ENCODE results near the gene MED20. TPM values are rescaled to one million over a fixed set of nuclear protein-coding genes. Genes with fewer than 3 reads are reported as not detected.

MED20 gene
- total RNA-seq, 1 donor from 2014 or later = 34.8 TPM

GRCh38 chr6:41877051-41877680, 43.8 kb downstream of the MED20 start:
- no peak for TF ChIP-seq CTCF (conservative IDR thresholded peaks at IDR 0.05)
- no peak overlapping the region for H3K27ac Mint-ChIP-seq (ENCODE audit: unreplicated experiment)
- H3K9me3 Mint-ChIP-seq = no peaks in the 10 kb centered on the region
- no peaks in the 10 kb centered on the region for H3K36me3 Mint-ChIP-seq (ENCODE audit: low read depth)
- H3K4me3 Mint-ChIP-seq = no peak overlapping the region
- H3K4me1 Mint-ChIP-seq = peaks cover 6% of the 10 kb centered on the region
- H3K27me3 Mint-ChIP-seq (ENCODE audit: low read depth) = no peaks in the 10 kb centered on the region
- no peak for DNase-seq (ENCODE audit: low read depth, low spot score)

- DNase-seq (ENCODE audit: low read depth, low spot score) = no peak
- Mint-ChIP-seq H3K9me3 (no peaks in the 10 kb centered on the region), H3K4me1 (peaks cover 6% of the 10 kb centered on the region), H3K4me3 (no peak overlapping the region), H3K27me3 (ENCODE audit: low read depth) (no peaks in the 10 kb centered on the region), H3K27ac (ENCODE audit: unreplicated experiment) (no peak overlapping the region), H3K36me3 (ENCODE audit: low read depth) (no peaks in the 10 kb centered on the region)
- no peak for TF ChIP-seq CTCF (conservative IDR thresholded peaks at IDR 0.05)
These were observed 46.2 kb downstream of the MED20 start for GRCh38 chr6:41874741-41875140.

- no peak overlapping the region for H3K27ac Mint-ChIP-seq (ENCODE audit: unreplicated experiment)
- no peak for DNase-seq (ENCODE audit: low read depth, low spot score)
- no peaks in the 10 kb centered on the region for H3K27me3 Mint-ChIP-seq (ENCODE audit: low read depth)
- no peak for TF ChIP-seq CTCF (conservative IDR thresholded peaks at IDR 0.05)
- H3K4me3 Mint-ChIP-seq = no peak overlapping the region
- H3K36me3 Mint-ChIP-seq (ENCODE audit: low read depth) = peaks cover 2% of the 10 kb centered on the region
- H3K9me3 Mint-ChIP-seq = no peaks in the 10 kb centered on the region
- H3K4me1 Mint-ChIP-seq = peaks cover 6% of the 10 kb centered on the region
These were observed 48.8 kb downstream of the MED20 start for GRCh38 chr6:41872147-41872546.

GRCh38 chr6:41871691-41872090, 49.2 kb downstream of the MED20 start:
- Mint-ChIP-seq H3K27me3 (ENCODE audit: low read depth) (no peaks in the 10 kb centered on the region), H3K27ac (ENCODE audit: unreplicated experiment) (no peak overlapping the region), H3K4me1 (peaks cover 6% of the 10 kb centered on the region), H3K36me3 (ENCODE audit: low read depth) (peaks cover 2% of the 10 kb centered on the region), H3K4me3 (no peak overlapping the region), H3K9me3 (no peaks in the 10 kb centered on the region)
- DNase-seq (ENCODE audit: low read depth, low spot score) = no peak
- TF ChIP-seq CTCF (conservative IDR thresholded peaks at IDR 0.05) = no peak

GRCh38 chr6:41859356-41859755, 61.6 kb downstream of the MED20 start:
- Mint-ChIP-seq H3K36me3 (ENCODE audit: low read depth) (no peaks in the 10 kb centered on the region), H3K9me3 (no peaks in the 10 kb centered on the region), H3K27ac (ENCODE audit: unreplicated experiment) (no peak overlapping the region), H3K4me1 (no peaks in the 10 kb centered on the region), H3K27me3 (ENCODE audit: low read depth) (no peaks in the 10 kb centered on the region), H3K4me3 (no peak overlapping the region)
- DNase-seq (ENCODE audit: low read depth, low spot score) = no peak
- TF ChIP-seq CTCF (conservative IDR thresholded peaks at IDR 0.05) = no peak
